ENCODE results near the gene NFATC4.
"Not testable (repeated sequence)": the region's sequence is repeated elsewhere in the genome, so short reads cannot be mapped to it uniquely, and the experiment has no call there.

Gene NFATC4

DNA sequence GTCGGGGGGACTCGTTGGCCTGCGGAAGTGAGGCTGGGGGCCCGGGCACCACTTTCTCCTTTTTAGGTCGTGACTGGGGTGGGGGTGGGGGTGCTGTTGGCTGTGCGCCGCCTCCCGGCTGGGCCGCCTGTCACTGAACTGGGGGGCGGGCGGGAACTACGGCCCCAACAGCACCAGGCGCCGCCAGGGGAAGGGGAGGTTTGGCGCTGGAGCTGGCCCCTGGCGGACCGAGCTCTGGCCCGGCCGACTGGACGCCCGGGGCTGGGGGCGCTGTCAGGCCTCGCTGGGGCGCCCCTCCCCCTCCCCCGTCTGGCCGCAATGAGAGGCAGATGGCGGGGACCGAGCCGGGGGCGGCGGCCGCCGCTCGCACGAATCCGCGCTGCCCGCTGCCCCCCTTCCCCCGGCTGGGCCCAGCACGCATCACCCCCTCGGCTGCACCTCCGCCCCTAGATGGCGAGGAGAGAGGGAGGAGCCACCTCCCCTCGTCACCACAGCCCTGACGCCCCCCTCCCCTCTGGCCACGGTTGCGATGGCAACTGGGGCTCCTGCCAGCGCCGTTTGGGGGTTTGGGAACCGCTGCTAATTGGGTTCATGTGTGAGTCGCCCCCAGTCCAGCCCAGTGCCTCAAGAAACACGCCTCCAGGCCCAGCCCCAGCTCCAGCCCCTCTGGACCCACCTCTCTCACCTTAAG, 723 bp downstream of the NFATC4 start:
- peak; percentile 40 for DNase-seq

DNA sequence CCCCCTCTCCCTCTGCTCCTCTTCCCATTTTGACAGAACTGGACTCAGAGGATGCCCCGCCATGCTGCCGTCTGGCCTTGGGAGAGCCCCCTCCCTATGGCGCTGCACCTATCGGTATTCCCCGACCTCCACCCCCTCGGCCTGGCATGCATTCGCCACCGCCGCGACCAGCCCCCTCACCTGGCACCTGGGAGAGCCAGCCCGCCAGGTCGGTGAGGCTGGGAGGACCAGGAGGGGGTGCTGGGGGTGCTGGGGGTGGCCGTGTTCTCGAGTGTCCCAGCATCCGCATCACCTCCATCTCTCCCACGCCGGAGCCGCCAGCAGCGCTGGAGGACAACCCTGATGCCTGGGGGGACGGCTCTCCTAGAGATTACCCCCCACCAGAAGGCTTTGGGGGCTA, 1.5 kb downstream of the NFATC4 start:
- DNase-seq = no peak

DNA sequence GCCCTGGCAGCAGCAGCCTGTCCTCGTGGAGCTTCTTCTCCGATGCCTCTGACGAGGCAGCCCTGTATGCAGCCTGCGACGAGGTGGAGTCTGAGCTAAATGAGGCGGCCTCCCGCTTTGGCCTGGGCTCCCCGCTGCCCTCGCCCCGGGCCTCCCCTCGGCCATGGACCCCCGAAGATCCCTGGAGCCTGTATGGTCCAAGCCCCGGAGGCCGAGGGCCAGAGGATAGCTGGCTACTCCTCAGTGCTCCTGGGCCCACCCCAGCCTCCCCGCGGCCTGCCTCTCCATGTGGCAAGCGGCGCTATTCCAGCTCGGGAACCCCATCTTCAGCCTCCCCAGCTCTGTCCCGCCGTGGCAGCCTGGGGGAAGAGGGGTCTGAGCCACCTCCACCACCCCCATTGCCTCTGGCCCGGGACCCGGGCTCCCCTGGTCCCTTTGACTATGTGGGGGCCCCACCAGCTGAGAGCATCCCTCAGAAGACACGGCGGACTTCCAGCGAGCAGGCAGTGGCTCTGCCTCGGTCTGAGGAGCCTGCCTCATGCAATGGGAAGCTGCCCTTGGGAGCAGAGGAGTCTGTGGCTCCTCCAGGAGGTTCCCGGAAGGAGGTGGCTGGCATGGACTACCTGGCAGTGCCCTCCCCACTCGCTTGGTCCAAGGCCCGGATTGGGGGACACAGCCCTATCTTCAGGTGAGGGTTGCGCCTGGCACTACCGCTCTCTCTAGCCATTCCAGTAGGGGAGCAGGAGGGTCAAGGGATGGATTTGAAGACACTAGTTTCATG, 2.1 kb downstream of the NFATC4 start:
- no peak for DNase-seq

DNA sequence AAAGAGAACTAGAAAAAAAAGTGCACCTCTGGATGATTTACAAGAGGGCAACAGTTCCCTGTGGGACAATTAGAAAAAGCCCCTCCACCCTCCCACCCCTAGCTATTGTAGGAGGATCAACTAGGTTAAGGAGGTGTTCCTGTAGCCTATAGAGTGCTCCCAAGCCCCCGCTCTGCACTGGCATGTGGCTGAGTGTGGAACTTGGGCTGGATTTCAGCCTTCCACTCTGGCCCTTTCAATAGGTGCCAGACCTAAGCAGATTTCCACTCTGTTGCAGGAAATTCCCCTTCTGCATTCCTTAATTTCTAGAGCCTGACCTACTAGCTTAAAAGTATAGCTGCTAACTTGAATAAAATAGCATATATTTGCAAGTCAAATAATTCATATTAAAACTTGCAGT, 2.8 kb downstream of the NFATC4 start:
- no peak for DNase-seq

DNA sequence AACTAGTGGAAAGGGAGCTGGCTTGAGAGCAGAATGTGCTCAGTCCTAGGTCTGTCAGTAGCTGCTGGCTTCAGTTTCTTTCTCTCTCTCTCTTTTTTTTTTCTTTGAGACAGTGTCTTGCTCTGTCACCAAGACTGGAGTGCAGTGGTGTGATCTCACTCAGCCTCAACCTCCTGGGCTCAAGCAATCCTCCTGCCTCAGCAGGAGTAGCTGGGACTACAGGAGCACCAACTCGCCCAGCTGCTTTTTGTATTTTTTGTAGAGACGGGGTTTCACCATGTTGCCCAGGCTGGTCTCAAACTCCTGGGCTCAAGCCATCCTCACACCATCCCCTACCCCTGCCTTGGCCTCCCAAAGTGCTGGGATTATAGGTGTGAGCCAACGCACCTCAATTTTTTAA, 3.6 kb downstream of the NFATC4 start:
- not testable (repeated sequence) for DNase-seq

DNA sequence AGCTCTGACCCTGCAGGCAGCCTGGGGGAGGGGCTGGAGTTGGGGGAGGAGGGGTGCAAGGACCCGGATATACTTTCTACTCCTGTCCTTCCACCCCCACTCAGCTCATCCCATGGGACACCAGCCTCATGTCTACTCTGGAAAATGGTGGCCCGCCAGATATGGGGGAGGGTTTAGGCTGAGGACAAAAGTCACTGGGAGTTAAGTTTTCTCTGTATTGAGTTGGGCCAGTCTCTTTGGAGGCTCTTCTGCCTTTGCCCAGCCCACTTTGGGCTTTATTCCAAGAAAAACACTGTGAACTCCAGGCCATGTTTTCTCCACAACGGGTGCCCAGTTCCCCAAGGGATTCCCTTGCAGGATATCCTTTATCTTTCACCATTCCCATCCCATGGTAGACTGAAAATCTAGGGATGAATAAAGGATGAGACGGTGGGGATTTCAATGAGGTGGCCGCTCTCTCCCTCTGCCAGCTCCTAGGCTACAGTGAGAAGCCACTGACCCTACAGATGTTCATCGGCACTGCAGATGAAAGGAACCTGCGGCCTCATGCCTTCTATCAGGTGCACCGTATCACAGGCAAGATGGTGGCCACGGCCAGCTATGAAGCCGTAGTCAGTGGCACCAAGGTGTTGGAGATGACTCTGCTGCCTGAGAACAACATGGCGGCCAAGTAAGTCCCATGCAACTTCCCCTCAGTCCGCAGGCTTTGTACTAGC, 4.9 kb downstream of the NFATC4 start:
- DNase-seq = no peak

DNA sequence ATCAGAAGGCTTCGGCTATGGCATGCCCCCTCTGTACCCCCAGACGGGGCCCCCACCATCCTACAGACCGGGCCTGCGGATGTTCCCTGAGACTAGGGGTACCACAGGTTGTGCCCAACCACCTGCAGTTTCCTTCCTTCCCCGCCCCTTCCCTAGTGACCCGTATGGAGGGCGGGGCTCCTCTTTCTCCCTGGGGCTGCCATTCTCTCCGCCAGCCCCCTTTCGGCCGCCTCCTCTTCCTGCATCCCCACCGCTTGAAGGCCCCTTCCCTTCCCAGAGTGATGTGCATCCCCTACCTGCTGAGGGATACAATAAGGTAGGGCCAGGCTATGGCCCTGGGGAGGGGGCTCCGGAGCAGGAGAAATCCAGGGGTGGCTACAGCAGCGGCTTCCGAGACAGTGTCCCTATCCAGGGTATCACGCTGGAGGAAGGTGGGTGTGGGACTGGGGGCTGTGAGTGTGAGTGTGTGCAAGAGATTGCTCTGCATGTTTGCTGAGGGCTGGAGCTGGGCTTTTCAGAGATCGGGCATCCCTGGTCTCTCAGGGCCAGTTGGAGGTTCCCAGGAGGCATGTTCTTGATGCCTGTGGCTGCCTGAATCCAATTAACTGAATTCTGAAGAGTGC, 8.6 kb downstream of the NFATC4 start:
- no peak for DNase-seq

DNA sequence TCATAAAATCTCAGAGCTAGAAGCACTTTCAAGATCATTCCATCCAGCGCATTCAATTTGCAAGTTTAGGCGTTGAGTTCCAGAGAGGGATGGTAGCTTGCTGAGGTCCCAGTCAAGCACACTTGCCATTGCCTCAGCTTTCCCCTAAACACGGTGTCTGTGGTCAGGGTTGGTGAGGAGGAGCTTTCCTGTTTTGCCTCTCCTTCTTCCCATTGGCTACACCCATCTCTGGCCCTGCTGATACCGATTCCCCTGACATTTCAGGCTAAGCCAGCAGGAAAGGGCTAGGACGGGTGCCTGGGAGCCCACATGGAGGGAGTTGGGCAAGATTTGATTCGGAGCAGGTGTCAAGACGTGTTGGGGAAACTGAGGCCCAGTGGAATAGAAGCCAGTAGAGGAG, 9.1 kb downstream of the NFATC4 start:
- DNase-seq = no peak

DNA sequence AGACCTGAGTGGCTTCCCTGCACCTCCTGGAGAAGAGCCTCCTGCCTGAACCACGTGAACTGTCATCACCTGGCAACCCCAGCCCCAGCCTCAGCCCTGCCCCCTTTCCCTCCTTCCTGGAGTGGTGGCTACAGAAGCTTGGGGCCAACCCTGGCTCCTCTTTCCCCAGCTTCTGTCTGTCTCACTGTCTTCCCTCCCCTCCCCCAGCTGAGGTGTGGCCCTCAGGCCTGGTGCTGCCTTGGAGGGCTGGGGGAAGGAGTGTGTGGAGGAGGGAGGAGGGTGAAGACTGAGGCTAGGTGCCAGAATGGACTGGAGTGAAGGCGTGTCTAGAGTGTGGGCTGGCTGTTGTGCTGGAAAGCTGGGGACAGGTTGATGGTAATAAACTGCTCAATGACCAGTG, 9.7 kb downstream of the NFATC4 start:
- no peak for DNase-seq

DNA sequence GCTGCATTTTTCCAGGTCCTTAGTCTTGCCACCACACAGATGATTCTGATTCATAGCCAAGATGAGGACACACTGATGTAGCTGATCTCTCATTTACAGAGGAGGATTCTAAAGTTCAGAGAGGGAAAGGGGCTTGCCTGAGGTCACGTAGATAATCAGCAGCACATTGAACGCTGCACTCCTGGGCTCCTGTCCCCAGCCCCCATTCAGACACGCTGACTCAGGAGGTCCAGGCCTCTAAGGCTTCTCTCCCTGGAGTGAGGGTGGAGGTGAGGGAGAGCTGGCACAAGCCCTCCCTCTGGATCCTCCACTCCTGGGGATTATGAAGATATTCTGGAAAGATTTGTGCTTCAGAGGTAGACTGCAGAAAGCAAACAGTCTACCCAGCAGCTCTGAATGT, 10.3 kb downstream of the NFATC4 start:
- DNase-seq = no peak

DNA sequence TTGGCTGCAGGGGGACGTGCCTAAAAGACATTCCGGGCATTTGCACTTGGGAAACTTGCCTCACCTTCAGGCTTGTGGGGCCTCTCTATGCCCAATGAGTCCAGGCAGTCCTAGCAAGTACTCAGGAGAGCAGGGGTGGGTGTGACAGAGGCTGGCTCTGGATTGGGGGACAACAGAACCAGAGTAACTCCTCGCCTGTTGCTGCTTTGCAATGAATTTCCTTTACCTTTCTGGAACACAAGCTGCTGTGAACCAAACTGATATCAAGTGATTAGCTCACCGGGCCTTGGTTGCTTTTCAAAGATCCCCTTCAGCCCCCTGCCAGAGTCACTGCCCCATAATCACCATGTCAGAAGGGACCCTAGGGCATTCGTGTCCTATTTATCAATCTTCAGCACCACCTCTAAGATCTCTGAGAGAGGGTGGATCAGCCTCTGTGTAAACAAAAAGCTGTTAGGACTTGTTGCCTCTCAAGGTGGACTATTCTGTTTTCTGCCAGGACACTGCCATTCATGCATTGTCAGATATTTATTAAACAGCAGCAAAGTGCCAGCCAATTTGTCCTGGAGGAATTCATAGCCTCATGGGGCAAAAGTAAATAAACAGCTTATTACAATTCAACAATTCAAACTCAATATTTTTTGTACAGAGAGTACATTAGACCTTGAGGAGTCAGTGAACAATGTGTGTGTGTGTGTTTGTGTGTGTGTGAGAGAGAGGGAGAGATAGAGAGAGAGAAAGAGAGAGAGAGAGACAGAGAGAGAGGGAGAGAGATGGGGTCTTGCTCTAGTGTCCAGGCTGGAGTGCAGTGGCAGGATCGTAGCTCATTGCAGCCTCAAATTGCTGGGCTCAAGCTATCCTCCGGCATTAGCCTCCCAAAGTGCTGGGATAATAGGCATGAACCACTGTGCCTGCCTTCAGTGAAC, 11.3 kb downstream of the NFATC4 start:
- no peak for DNase-seq

DNA sequence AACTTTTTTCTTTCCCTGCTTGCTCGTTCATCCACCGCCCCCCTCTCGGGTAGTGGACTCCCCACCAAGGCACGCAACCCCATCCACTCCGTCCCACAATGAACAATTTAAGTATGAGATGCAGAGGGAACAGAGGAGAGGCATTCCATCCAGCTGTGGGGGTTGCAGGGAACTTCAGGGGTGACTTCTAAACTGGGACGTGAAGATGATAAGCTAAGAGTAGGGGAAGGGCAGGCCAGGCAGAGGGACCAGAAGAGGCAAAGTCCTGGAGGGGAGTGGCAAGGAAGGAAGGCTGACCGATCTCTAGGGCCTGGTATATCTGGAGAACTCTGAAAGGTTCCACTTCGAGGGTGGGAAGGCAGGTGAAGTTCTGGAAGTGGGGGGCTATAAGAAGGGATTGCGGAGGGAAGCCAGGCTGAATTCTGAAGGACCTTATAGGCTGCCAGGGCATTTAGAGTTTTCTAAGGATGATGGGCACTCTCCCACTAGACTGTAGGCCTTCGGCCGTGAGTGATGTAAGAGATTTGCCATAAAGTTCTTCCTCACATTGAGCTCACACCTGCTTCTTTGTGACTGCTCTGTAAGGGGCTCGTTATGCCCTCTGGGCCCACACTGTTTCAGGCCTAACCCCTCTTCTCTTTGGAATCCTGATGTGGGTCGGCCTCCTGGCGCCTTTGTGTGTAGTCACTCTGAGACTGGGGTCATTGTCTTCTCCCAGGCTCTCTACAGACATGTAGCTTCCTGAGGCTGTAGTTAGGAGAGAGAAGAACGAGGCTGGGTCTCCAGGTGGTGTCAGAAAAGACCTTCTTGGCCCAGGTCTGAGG, 12.1 kb downstream of the NFATC4 start:
- no peak for DNase-seq

DNA sequence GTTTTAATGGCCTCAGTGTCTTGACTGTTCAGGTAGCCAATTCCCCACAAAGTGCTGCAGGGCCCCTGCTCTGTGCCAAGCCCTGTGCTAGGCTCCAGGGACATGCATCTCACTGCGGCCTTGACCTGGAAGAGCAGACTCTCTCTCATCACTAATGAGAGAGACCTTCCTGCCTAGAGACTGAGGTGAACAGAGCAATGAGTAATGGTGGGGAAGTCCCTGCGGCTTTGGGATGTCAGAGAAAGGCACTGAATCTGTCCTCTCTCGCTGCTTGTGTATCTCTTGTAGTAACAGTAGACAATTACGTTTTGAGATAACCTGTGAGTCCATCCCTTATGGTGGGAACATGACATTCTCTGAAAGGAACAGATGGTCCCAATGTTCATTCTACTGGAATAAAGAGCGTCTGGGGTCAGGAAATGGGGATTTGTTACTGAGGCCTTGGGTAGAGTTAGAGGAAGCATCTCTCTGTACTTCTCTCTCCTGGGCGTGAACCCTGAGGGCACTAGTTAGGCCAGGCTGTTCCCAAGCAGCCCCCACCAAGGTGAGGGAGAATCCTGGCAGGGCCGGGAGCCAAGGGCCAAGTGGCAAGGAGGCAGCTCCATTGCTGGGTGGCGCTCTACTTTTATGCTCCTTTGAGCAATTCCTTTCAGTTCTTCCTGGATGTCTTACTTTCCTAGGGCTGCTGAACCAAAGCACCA, 13.5 kb downstream of the NFATC4 start:
- DNase-seq = no peak

DNA sequence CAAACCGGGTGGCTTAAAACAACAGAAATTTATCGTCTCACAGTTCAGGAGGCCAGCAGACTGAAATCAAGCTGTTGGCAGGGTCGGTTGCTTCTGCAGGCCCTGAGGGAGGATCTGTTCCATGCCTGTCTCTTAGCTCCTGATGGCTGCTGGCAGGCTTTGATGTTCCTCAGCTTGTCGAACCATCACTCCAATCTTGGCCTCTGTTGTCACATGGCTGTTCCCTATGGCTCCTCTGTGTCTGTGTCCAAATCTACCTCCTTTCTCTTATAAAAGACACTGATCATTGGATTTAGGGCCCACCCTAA, 14.0 kb downstream of the NFATC4 start:
- DNase-seq = no peak

DNA sequence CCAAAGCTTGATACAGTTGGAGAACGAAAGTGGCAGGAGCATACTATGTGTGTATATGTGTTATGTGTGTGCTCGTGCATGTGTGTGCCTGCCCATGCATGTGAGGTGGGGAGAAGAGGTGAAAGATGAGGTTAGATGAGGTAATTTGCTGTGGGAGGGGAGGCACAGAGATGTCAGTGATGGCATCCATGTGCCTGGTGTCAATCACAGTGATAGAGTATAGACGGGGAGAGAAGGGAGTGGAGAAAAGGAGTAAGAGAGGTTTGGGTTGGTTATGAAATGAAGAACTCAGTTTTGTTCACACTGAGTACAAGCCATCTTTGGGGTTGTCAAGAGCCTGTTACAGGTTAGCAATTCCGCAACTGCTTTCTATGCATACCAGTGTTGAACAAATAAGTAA, 16.2 kb downstream of the NFATC4 start:
- no peak for DNase-seq

DNA sequence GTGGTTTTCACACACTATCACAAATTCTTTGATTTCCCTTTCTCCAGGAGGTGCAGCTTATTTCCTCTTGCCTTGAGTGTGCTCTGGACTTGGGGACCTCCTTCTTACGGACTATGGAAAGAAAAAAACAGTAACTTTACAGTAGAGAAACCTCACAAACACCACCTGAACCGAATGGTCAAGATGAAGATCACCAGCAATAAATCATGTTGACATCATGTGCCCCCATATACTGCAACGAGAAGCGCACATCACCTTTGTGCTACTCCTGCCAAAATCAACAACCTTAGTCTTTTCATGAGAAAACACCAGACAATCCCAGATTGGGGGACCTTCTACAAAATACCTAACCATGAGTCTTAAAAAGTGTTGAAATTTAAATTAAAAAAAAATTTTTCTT, 17.5 kb downstream of the NFATC4 start:
- no peak for DNase-seq

DNA sequence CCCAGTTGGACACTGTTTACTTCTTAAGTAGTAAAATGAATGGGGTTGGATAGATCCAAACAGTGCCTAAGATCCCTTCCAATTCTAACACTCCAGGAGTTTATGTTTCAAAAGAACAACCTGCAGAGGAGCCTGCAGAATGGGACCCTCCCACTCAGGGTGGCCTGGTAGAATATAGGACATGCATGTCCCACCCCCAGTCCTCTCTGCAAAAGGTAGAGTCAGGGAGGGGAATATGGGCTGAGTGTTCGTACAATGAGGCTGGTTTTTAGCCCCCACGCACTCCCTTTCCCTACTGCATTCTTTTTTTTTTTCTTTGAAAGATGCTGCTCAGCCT, 19.0 kb downstream of the NFATC4 start:
- no peak for DNase-seq

DNA sequence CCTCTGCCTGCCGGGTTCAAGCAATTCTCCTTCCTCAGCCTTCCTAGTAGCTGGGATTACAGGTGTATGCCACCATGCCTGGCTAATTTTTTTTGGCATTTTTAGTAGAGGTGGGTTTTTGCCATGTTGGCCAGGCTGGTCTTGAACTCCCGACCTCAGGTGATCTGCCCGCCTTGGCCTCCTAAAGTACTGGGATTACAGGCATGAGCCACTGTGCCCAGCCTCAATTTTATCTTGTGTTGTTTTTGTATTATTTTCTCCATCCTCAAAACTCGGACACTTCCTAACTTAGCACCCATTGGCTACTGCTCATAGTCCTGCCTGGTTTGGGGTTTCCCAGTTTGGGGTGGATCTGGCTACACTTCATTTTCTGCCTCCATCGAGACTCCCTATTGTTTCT, 19.6 kb downstream of the NFATC4 start:
- DNase-seq = not testable (repeated sequence)

DNA sequence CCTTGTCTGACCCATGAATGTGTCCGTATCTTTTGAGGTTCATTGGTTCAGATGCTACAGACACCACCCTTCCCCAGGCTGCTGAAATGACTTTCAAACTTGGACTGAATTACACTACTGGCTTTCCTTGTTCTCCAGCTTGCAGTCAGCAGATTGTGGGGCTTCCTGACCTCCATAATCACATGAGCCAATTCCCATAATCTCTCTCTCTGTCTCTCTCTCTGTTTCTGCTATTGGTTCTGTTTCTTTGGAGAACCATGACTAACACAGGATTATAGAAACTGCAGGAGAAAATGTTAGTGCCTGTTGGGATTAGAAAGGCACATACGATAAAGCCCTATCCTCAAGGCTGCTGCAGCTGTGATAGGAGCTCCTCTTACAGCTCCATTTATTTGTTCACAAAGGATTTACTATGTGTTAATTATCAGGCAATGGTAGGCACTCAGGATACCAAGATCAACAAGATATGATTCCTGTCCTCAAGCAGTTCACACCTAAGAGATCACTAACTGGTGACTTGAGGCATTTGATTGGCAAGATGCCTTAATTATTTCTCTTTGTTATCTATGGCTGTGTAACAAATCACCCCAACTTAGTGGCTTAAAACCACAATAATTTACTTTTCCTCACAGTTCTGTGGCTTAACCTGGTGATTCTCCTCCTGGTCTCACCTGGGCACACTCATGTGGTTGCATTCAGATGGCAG, 20.6 kb downstream of the NFATC4 start:
- no peak for DNase-seq

DNA sequence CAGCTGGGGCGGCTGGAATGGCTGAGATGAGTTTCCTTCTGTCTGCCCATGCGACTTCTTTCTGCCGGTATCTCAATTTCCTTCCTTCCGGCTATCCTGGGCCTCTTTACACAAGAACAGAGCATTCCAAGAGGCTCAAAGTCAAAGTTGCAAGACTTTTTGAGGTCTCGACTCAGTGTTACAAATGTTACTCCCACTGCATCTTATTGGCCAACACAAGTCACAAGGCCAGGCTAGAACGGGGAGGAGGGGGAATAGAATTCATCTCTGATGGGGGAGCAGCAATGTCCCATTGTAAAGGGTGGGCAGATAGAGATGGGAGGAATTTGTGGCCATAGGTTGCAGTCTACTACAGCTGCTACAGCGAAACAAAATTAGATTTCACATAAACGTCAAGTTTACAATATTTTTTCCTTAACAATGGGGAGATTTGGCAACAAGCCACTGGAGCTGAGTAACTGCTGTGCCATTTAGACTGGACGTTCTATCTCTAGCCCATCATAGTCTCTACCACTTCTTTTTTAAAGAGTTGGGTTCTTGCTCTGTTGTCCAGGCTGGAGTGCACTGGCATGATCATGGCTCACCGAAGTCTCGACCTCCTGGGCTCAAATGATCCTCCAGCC, 21.4 kb downstream of the NFATC4 start:
- no peak for DNase-seq
